K562 (cell line): ENCODE data around the gene PRR30. TPM values are rescaled to one million over a fixed set of nuclear protein-coding genes. Genes with fewer than 3 reads are reported as not detected.

Experiments used
- CXXC5 ChIP-seq: fragments of 250-450 bp; sonication (Bioruptor Pico); IDR thresholded peaks from 2 replicates; pipeline ENCODE4 v1.8.0; 2022; ENCODE audit warnings: inconsistent platforms, mild to moderate bottlenecking, moderate library complexity
- HDAC3 ChIP-seq: fragments of 450-650 bp; IDR thresholded peaks from 2 replicates; pipeline ENCODE4 v1.6.1; 2018; ENCODE audit warnings: borderline replicate concordance, mild to moderate bottlenecking, moderate library complexity; ENCODE audit not compliant: partially characterized antibody
- NFATC3 ChIP-seq: fragments of 450-650 bp; IDR thresholded peaks from 2 replicates; pipeline ENCODE4 v1.6.1; 2017; ENCODE audit warnings: mild to moderate bottlenecking
- NFE2 ChIP-seq: IDR thresholded peaks from 2 replicates; pipeline ENCODE4 v1.6.1; 2014; ENCODE audit warnings: antibody characterized with exemption, low read depth
- NFYB ChIP-seq: IDR thresholded peaks from 2 replicates; pipeline ENCODE4 v1.6.1; 2011; ENCODE audit warnings: mild to moderate bottlenecking, moderate library complexity; ENCODE audit not compliant: insufficient read length; ENCODE audit errors: extremely low read depth
- POLR2A ChIP-seq: fragments of 450-650 bp; conservative IDR thresholded peaks from 2 replicates; pipeline ENCODE4 v1.6.1; 2016
- SRSF3 ChIP-seq: fragments of 200-400 bp; formaldehyde crosslinking; IDR thresholded peaks from 2 replicates; pipeline ENCODE4 v1.6.1; 2016; ENCODE audit warnings: mild to moderate bottlenecking, low read length, moderate library complexity; ENCODE audit not compliant: insufficient read depth
- ZNF23 ChIP-seq: fragments of 250-450 bp; sonication (Bioruptor Pico); IDR thresholded peaks from 2 replicates; pipeline ENCODE4 v1.4.0; 2020; ENCODE audit warnings: mild to moderate bottlenecking
- ZNF263 ChIP-seq: sonication (generic); formaldehyde crosslinking; IDR thresholded peaks from 2 replicates; pipeline ENCODE4 v1.8.0; 2022; ENCODE audit warnings: mild to moderate bottlenecking, missing genetic modification reagents, borderline replicate concordance
- ZNF766 ChIP-seq: fragments of 200-800 bp; sonication (Bioruptor generic); conservative IDR thresholded peaks from 2 replicates; pipeline ENCODE4 v1.6.1; 2016; ENCODE audit warnings: missing genetic modification characterization, missing compliant biosample characterization
- ZSCAN29 ChIP-seq: fragments of 450-650 bp; IDR thresholded peaks from 2 replicates; pipeline ENCODE4 v1.6.1; 2017
- polyA plus RNA-seq, 8 experiments: library from polyadenylated mRNA; depleted of rRNA in 4 of 8; stranded (reverse) in 5 of 8; unstranded in 3 of 8; fragments of >200 nt; fragmentation: Nextera tagmentation in 2 of 8; fragmentation: Illumina TruSeq in 1 of 8; extraction: Ambion mirVana in 2 of 8; extraction: Trizol in 1 of 8; gene quantifications; 2 replicates each; pipeline versions ENCODE4 v1.2.1 to v1.2.3, GENCODE V29; 2011 to 2014; ENCODE audit warnings: inconsistent platforms in 1 of 8, missing spikeins in 1 of 8
- total RNA-seq, 7 experiments: library from RNA; depleted of rRNA in 6 of 7; stranded (reverse); fragments of >200 nt in 6 of 7; fragmentation: Illumina TruSeq in 2 of 7; extraction: Trizol in 2 of 7; gene quantifications; 2 replicates each; pipeline versions ENCODE4 v1.2.1 to v1.2.3, GENCODE V29; 2011 to 2021; ENCODE audit warnings: low replicate concordance in 1 of 7
- TF ChIP-seq, protein P1 (sequence below): IDR thresholded peaks from 3 replicates; pipeline ENCODE4 v1.6.1; 2011; ENCODE audit warnings: borderline replicate concordance, mild to moderate bottlenecking; ENCODE audit not compliant: insufficient read length, insufficient read depth
- TF ChIP-seq, protein P2 (sequence below): fragments of 450-650 bp; IDR thresholded peaks from 2 replicates; pipeline ENCODE4 v1.6.1; 2016
- TF ChIP-seq, protein P3 (sequence below): fragments of 250-450 bp; sonication (Bioruptor Pico); IDR thresholded peaks from 2 replicates; pipeline ENCODE4 v1.5.0; 2022; ENCODE audit warnings: mild to moderate bottlenecking
- TF ChIP-seq, protein P4 (sequence below): fragments of 250-450 bp; sonication (Bioruptor Pico); IDR thresholded peaks from 2 replicates; pipeline ENCODE4 v1.5.0; 2020; ENCODE audit warnings: mild to moderate bottlenecking, borderline replicate concordance
- TF ChIP-seq, protein P5 (sequence below): fragments of 250-450 bp; sonication (Bioruptor Pico); IDR thresholded peaks from 2 replicates; pipeline ENCODE4 v1.5.1; 2021; ENCODE audit warnings: mild to moderate bottlenecking
- TF ChIP-seq, protein P6 (sequence below): sonication (generic); formaldehyde crosslinking; IDR thresholded peaks from 2 replicates; pipeline ENCODE4 v1.5.0; 2020; ENCODE audit warnings: missing genetic modification reagents
- TF ChIP-seq, protein P7 (sequence below): sonication (generic); formaldehyde crosslinking; IDR thresholded peaks from 2 replicates; pipeline ENCODE4 v1.9.0; 2022; ENCODE audit warnings: mild to moderate bottlenecking, missing genetic modification reagents

The PRR30 gene
- total and polyA plus RNA-seq, 9 of the 15 experiments (the other 6 are each of a cell fraction or from before 2014, with no cell fraction given): not detected

DNA sequence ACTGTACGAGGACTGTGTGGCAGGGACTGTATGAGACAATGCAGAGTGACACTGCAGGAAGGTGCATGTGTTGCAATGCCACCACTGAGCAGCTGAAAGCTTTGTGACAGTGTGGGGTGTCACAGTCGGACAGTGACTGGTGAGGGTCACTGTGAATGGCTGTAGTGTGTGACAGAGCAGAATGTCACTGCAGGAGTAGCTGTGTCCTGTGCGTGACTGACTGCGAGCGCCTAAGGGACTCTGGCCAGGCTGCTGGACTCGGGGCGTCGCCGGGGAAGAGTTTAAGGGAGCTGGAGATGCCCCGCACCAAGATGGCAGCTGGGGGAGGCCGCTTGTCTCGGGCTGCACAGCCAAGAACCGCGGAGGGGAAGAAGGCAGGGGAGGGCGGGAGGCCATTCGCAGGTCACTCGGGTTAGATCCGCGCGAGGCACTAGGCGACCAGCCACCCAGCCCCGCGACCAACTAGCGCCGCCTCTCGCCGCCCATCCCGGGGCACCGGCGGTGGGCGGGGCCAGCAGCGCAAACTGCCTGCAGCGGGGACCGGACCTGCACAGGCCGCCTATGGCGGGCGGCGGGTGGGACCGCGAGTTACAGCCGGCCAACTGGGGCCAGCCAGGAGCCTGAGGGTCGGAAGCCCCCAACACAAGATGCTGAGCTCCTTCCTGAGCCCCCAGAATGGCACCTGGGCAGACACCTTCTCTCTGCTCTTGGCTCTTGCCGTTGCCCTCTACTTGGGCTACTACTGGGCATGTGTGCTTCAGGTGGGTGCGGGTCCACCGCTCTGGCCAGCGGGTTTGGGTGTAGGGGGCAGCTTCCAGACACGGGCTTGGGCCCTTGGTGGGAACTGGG, 15.7 kb downstream of the PRR30 start, which contains the start of gene ABHD1 (continued):
- TF ChIP-seq, protein P1, sequence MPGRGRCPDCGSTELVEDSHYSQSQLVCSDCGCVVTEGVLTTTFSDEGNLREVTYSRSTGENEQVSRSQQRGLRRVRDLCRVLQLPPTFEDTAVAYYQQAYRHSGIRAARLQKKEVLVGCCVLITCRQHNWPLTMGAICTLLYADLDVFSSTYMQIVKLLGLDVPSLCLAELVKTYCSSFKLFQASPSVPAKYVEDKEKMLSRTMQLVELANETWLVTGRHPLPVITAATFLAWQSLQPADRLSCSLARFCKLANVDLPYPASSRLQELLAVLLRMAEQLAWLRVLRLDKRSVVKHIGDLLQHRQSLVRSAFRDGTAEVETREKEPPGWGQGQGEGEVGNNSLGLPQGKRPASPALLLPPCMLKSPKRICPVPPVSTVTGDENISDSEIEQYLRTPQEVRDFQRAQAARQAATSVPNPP: no peak
- TF ChIP-seq ZNF23: no peak
- TF ChIP-seq HDAC3: no peak
- TF ChIP-seq, protein P2, sequence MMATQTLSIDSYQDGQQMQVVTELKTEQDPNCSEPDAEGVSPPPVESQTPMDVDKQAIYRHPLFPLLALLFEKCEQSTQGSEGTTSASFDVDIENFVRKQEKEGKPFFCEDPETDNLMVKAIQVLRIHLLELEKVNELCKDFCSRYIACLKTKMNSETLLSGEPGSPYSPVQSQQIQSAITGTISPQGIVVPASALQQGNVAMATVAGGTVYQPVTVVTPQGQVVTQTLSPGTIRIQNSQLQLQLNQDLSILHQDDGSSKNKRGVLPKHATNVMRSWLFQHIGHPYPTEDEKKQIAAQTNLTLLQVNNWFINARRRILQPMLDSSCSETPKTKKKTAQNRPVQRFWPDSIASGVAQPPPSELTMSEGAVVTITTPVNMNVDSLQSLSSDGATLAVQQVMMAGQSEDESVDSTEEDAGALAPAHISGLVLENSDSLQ: peak; percentile 58; the same call in 1 of the 2 replicates
- TF ChIP-seq NFYB: no peak
- TF ChIP-seq ZNF766: 0 out of 2 replicates have a peak, but pooled peaks have one; percentile 35
- no peak for TF ChIP-seq ZNF263 (CRISPR knock-in tag)
- TF ChIP-seq, protein P3, sequence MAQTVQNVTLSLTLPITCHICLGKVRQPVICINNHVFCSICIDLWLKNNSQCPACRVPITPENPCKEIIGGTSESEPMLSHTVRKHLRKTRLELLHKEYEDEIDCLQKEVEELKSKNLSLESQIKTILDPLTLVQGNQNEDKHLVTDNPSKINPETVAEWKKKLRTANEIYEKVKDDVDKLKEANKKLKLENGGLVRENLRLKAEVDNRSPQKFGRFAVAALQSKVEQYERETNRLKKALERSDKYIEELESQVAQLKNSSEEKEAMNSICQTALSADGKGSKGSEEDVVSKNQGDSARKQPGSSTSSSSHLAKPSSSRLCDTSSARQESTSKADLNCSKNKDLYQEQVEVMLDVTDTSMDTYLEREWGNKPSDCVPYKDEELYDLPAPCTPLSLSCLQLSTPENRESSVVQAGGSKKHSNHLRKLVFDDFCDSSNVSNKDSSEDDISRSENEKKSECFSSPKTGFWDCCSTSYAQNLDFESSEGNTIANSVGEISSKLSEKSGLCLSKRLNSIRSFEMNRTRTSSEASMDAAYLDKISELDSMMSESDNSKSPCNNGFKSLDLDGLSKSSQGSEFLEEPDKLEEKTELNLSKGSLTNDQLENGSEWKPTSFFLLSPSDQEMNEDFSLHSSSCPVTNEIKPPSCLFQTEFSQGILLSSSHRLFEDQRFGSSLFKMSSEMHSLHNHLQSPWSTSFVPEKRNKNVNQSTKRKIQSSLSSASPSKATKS: no peak
- TF ChIP-seq, protein P4, sequence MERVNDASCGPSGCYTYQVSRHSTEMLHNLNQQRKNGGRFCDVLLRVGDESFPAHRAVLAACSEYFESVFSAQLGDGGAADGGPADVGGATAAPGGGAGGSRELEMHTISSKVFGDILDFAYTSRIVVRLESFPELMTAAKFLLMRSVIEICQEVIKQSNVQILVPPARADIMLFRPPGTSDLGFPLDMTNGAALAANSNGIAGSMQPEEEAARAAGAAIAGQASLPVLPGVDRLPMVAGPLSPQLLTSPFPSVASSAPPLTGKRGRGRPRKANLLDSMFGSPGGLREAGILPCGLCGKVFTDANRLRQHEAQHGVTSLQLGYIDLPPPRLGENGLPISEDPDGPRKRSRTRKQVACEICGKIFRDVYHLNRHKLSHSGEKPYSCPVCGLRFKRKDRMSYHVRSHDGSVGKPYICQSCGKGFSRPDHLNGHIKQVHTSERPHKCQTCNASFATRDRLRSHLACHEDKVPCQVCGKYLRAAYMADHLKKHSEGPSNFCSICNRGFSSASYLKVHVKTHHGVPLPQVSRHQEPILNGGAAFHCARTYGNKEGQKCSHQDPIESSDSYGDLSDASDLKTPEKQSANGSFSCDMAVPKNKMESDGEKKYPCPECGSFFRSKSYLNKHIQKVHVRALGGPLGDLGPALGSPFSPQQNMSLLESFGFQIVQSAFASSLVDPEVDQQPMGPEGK (CRISPR knock-in tag): no peak
- TF ChIP-seq SRSF3: no peak
- TF ChIP-seq, protein P5, sequence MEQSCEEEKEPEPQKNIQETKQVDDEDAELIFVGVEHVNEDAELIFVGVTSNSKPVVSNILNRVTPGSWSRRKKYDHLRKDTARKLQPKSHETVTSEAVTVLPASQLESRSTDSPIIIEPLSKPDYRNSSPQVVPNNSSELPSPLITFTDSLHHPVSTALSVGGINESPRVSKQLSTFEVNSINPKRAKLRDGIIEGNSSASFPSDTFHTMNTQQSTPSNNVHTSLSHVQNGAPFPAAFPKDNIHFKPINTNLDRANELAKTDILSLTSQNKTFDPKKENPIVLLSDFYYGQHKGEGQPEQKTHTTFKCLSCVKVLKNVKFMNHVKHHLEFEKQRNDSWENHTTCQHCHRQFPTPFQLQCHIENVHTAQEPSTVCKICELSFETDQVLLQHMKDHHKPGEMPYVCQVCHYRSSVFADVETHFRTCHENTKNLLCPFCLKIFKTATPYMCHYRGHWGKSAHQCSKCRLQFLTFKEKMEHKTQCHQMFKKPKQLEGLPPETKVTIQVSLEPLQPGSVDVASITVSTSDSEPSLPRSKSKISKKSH (CRISPR knock-in tag): no peak
- TF ChIP-seq, protein P6, sequence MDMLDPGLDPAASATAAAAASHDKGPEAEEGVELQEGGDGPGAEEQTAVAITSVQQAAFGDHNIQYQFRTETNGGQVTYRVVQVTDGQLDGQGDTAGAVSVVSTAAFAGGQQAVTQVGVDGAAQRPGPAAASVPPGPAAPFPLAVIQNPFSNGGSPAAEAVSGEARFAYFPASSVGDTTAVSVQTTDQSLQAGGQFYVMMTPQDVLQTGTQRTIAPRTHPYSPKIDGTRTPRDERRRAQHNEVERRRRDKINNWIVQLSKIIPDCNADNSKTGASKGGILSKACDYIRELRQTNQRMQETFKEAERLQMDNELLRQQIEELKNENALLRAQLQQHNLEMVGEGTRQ (CRISPR knock-in tag): no peak
- no peak for TF ChIP-seq NFATC3
- no peak for TF ChIP-seq NFE2
- TF ChIP-seq ZSCAN29: no peak
- TF ChIP-seq, protein P7, sequence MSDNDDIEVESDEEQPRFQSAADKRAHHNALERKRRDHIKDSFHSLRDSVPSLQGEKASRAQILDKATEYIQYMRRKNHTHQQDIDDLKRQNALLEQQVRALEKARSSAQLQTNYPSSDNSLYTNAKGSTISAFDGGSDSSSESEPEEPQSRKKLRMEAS (CRISPR knock-in tag): no peak
- peak; percentile 56 for TF ChIP-seq CXXC5 (CRISPR knock-in tag)
- TF ChIP-seq POLR2A: no peak
